Trophoblast cell (in vitro differentiated cells and primary cell): ENCODE measurements around the gene OR5H1.
A peak's percentile ranks its signal among the peaks of the same experiment; 100 is the strongest.

Experiments used
- DNase-seq, 2 donors: peaks; one replicate each; pipeline ENCODE4 v3.0.0-alpha.2; 2016
- H2AFZ ChIP-seq: 2 replicates; pipeline ENCODE4 v1.6.1; 2013; ENCODE audit warnings: low read length, moderate library complexity, mild to moderate bottlenecking; ENCODE audit not compliant: insufficient read depth, poor library complexity
- H2AK5ac ChIP-seq: 2 replicates; pipeline ENCODE4 v1.6.1; 2013; ENCODE audit warnings: mild to moderate bottlenecking, low read length
- H2BK120ac ChIP-seq: 2 replicates; pipeline ENCODE4 v1.6.1; 2013; ENCODE audit warnings: low read length, mild to moderate bottlenecking, moderate library complexity; ENCODE audit not compliant: insufficient read depth, poor library complexity
- H2BK12ac ChIP-seq: 2 replicates; pipeline ENCODE4 v1.6.1; 2013; ENCODE audit warnings: mild to moderate bottlenecking, low read length, moderate library complexity
- H2BK5ac ChIP-seq: 2 replicates; pipeline ENCODE4 v1.6.1; 2013; ENCODE audit warnings: low read length, low read depth, moderate library complexity, mild to moderate bottlenecking; ENCODE audit not compliant: poor library complexity
- H3K14ac ChIP-seq: 2 replicates; pipeline ENCODE4 v1.6.1; 2013; ENCODE audit warnings: mild to moderate bottlenecking, low read length
- H3K18ac ChIP-seq: 2 replicates; pipeline ENCODE4 v1.6.1; 2013; ENCODE audit warnings: mild to moderate bottlenecking, low read length
- H3K23ac ChIP-seq: 2 replicates; pipeline ENCODE4 v1.6.1; 2013; ENCODE audit warnings: low read length
- H3K27ac ChIP-seq: 2 replicates; pipeline ENCODE4 v1.5.1; 2013; ENCODE audit warnings: low read depth, mild to moderate bottlenecking, inconsistent platforms, low read length, moderate library complexity
- H3K27me3 ChIP-seq: 2 replicates; pipeline ENCODE4 v1.6.1; 2013; ENCODE audit warnings: inconsistent platforms, mild to moderate bottlenecking, low read length, moderate library complexity; ENCODE audit not compliant: insufficient read depth
- H3K36me3 ChIP-seq, 2 experiments: 1 replicate in 1 of 2; 2 replicates in 1 of 2; pipeline ENCODE4 v1.6.1; 2013; ENCODE audit warnings: low read length in 2 of 2, mild to moderate bottlenecking in 2 of 2, moderate library complexity in 1 of 2; ENCODE audit not compliant: insufficient read depth in 2 of 2, control insufficient read depth in 1 of 2
- H3K4ac ChIP-seq: 2 replicates; pipeline ENCODE4 v1.6.1; 2013; ENCODE audit warnings: low read depth, mild to moderate bottlenecking, low read length, moderate library complexity
- H3K4me1 ChIP-seq, 2 experiments: 1 replicate in 1 of 2; 2 replicates in 1 of 2; pipeline ENCODE4 v1.6.1; 2013; ENCODE audit warnings: low read length in 2 of 2, mild to moderate bottlenecking in 2 of 2, moderate library complexity in 1 of 2; ENCODE audit not compliant: insufficient read depth in 2 of 2, control insufficient read depth in 1 of 2
- H3K4me2 ChIP-seq: 2 replicates; pipeline ENCODE4 v1.6.1; 2013; ENCODE audit warnings: inconsistent platforms, mild to moderate bottlenecking, low read length, moderate library complexity
- H3K4me3 ChIP-seq: 2 replicates; pipeline ENCODE4 v1.5.1; 2013; ENCODE audit warnings: mild to moderate bottlenecking, low read depth, low read length, inconsistent platforms
- H3K79me1 ChIP-seq: one replicate; pipeline ENCODE4 v1.6.1; 2013; ENCODE audit warnings: low read length
- H3K79me2 ChIP-seq: 2 replicates; pipeline ENCODE4 v1.6.1; 2013; ENCODE audit warnings: low read length, mild to moderate bottlenecking; ENCODE audit not compliant: control insufficient read depth, insufficient read depth, poor library complexity
- H3K9ac ChIP-seq: 2 replicates; pipeline ENCODE4 v1.6.1; 2013; ENCODE audit warnings: mild to moderate bottlenecking, low read length
- H3K9me3 ChIP-seq: 2 replicates; pipeline ENCODE4 v1.6.1; 2013; ENCODE audit warnings: low read depth, mild to moderate bottlenecking, control low read depth, inconsistent platforms, low read length; ENCODE audit not compliant: insufficient read depth
- H4K12ac ChIP-seq: 2 replicates; pipeline ENCODE4 v1.6.1; 2013; ENCODE audit warnings: low read depth, mild to moderate bottlenecking, low read length, moderate library complexity
- H4K8ac ChIP-seq: 2 replicates; pipeline ENCODE4 v1.6.1; 2013; ENCODE audit warnings: low read depth, mild to moderate bottlenecking, low read length, moderate library complexity
- H4K91ac ChIP-seq: one replicate; pipeline ENCODE4 v1.6.1; 2013; ENCODE audit warnings: low read depth, mild to moderate bottlenecking, low read length, moderate library complexity
- WGBS: extraction: QIAGEN DNeasy Blood & Tissue Kit; methylation state at CpG from one replicate; pipeline ENCODE4 v1.1.7; 2013; ENCODE audit warnings: missing lambda C conversion rate; ENCODE audit not compliant: insufficient read length, insufficient coverage; ENCODE audit errors: extremely low coverage; 5-methylcytosine and 5-hydroxymethylcytosine counted together

Gene OR5H1

GRCh38 chr3:98108162-98108561, 22.4 kb upstream of the OR5H1 start:
- no peak overlapping the region for H4K91ac ChIP-seq
- H3K36me3 ChIP-seq = no peaks in the 10 kb centered on the region
- DNase-seq = no peak
- no peak overlapping the region for H2BK120ac ChIP-seq
- H3K23ac ChIP-seq = no peak overlapping the region
- H3K14ac ChIP-seq = no peak overlapping the region
- H3K4ac ChIP-seq = no peak overlapping the region
- no CpG with 5 or more reads among the region's 1 CpG for WGBS
- H3K27me3 ChIP-seq = no peaks in the 10 kb centered on the region
- no peak overlapping the region for H4K8ac ChIP-seq
- no peak overlapping the region for H2BK12ac ChIP-seq
- H2AK5ac ChIP-seq = no peak overlapping the region
- no peak overlapping the region for H4K12ac ChIP-seq
- no peak overlapping the region for H3K9ac ChIP-seq
- no peak overlapping the region for H3K18ac ChIP-seq
- H3K27ac ChIP-seq = no peak overlapping the region
- H3K9me3 ChIP-seq = peaks cover 5% of the 10 kb centered on the region
- H3K79me1 ChIP-seq = peaks cover 3% of the 10 kb centered on the region
- no peak overlapping the region for H2AFZ ChIP-seq
- no peak overlapping the region for H3K4me2 ChIP-seq
- H3K79me2 ChIP-seq = no peaks in the 10 kb centered on the region
- H3K4me3 ChIP-seq = no peak overlapping the region
- H2BK5ac ChIP-seq = no peak overlapping the region
- peaks cover 2 to 3% of the 10 kb centered on the region in 2 experiments for H3K4me1 ChIP-seq

GRCh38 chr3:98109807-98110549, 20.5 kb upstream of the OR5H1 start:
- Histone ChIP-seq H2BK5ac (peak overlapping the region; percentile 3), H4K8ac (no peak overlapping the region), H3K36me3 (no peaks in the 10 kb centered on the region), H3K4me3 (no peak overlapping the region), H2AK5ac (no peak overlapping the region), H2AFZ (no peak overlapping the region), H3K23ac (no peak overlapping the region), H3K27me3 (no peaks in the 10 kb centered on the region), H3K4ac (no peak overlapping the region), H4K12ac (no peak overlapping the region), H3K9me3 (peaks cover 6% of the 10 kb centered on the region), H3K4me2 (peak overlapping the region; percentile 19), H3K18ac (no peak overlapping the region), H4K91ac (peak overlapping the region; percentile 70), H3K27ac (peak overlapping the region; percentile 64), H2BK120ac (no peak overlapping the region), H3K79me1 (peaks cover 3% of the 10 kb centered on the region), H3K14ac (peak overlapping the region; percentile 28), H3K9ac (no peak overlapping the region), H2BK12ac (peak overlapping the region; percentile 27), H3K4me1 (peaks cover 2 to 5% of the 10 kb centered on the region in 2 experiments), H3K79me2 (no peaks in the 10 kb centered on the region)
- no CpG with 5 or more reads among the region's 4 CpGs for WGBS
- peak; percentile 10 to 62 for DNase-seq

DNA sequence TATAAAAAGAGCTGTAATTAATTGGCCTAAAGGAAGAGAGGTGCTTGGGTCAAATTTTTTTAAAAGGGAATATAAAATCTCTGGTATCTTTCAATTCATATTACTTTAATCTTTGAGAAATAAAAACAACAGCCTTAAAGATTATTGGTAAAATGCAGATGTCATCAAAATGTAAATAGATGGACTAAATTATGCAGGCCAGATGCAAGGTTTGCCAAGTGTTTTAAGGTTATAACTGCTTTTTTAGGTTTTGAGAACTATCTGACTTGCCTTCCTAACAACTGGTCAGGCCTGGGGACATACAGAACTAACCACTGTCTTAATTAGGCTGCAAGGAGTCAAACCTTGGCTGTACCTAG, 20.0 kb upstream of the OR5H1 start:
- peaks cover 3% of the 10 kb centered on the region for H3K79me1 ChIP-seq
- H3K18ac ChIP-seq = no peak overlapping the region
- no peak overlapping the region for H4K8ac ChIP-seq
- no peaks in the 10 kb centered on the region for H3K79me2 ChIP-seq
- no peak overlapping the region for H2BK120ac ChIP-seq
- DNase-seq = no peak
- H3K36me3 ChIP-seq = no peaks in the 10 kb centered on the region
- no peaks in the 10 kb centered on the region for H3K27me3 ChIP-seq
- H3K14ac ChIP-seq = no peak overlapping the region
- peaks cover 6% of the 10 kb centered on the region for H3K9me3 ChIP-seq
- H4K91ac ChIP-seq = no peak overlapping the region
- H3K4me3 ChIP-seq = no peak overlapping the region
- H2AK5ac ChIP-seq = no peak overlapping the region
- no peak overlapping the region for H2BK5ac ChIP-seq
- H2AFZ ChIP-seq = no peak overlapping the region
- peaks cover 2 to 5% of the 10 kb centered on the region in 2 experiments for H3K4me1 ChIP-seq
- no peak overlapping the region for H4K12ac ChIP-seq
- peak overlapping the region; percentile 56 for H3K27ac ChIP-seq
- H2BK12ac ChIP-seq = no peak overlapping the region
- H3K23ac ChIP-seq = no peak overlapping the region
- H3K4me2 ChIP-seq = no peak overlapping the region
- H3K9ac ChIP-seq = no peak overlapping the region
- no peak overlapping the region for H3K4ac ChIP-seq

DNA sequence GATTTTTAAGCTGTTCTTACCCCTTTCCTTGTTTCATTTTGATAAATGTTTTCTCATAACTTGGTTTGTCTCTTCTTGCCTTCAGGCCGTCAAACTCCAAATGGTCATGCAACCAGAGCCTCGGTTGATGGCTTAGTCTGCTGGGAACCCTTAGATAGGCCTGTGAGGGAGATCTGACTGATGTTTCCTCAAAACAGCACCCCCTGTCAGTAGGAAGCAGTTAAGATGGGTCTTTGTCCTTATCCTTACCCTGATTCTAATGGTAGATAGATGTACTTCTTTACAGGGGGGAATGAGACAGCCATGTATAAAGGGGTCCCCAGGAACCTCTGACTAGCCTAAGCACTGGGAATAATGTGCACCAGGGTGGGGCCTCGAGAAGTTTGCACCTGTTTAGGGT, 16.3 kb upstream of the OR5H1 start:
- H3K27ac ChIP-seq = no peak overlapping the region

More for the DNA sequence above, 16.3 kb upstream of the OR5H1 start:
- no peak for DNase-seq
- Histone ChIP-seq H2AFZ (no peak overlapping the region), H2BK12ac (no peak overlapping the region), H3K18ac (no peak overlapping the region), H4K8ac (no peak overlapping the region), H3K4me2 (no peak overlapping the region), H3K14ac (no peak overlapping the region), H4K91ac (no peak overlapping the region), H3K36me3 (no peaks in the 10 kb centered on the region), H3K4me3 (no peak overlapping the region), H3K79me1 (peaks cover 3% of the 10 kb centered on the region), H3K79me2 (no peaks in the 10 kb centered on the region), H3K4ac (no peak overlapping the region), H2BK5ac (no peak overlapping the region), H3K9ac (no peak overlapping the region), H2AK5ac (no peak overlapping the region), H3K23ac (no peak overlapping the region), H3K9me3 (peaks cover 12% of the 10 kb centered on the region), H3K27me3 (no peaks in the 10 kb centered on the region), H3K4me1 (peaks cover 2 to 5% of the 10 kb centered on the region in 2 experiments), H2BK120ac (no peak overlapping the region), H4K12ac (no peak overlapping the region)
- no CpG with 5 or more reads among the region's 3 CpGs for WGBS
